B cell (primary cell): ENCODE data around the gene XRCC1. TPM values are rescaled to one million over a fixed set of nuclear protein-coding genes. Genes with fewer than 3 reads are reported as not detected.
A peak's percentile ranks its signal among the peaks of the same experiment; 100 is the strongest.
"Not testable (repeated sequence)": the region's sequence is repeated elsewhere in the genome, so short reads cannot be mapped to it uniquely, and the experiment has no call there.

Experiments used
- ATAC-seq: fragments of 200-7000 bp; cut with Tn5 transposase; one replicate; pipeline ENCODE4 v1.10.0; 2021; ENCODE audit warnings: low read depth, mild to moderate bottlenecking, moderate number of reproducible peaks, moderate library complexity
- CTCF ChIA-PET: fragments of 350-600 bp; sonication (Branson Sonifier 250); formaldehyde crosslinking; loops from one replicate; lab custom pipeline; 2021; ENCODE audit warnings: antibody characterized with exemption, inconsistent platforms; lab: Charles Lee
- POLR2A ChIA-PET: fragments of 350-600 bp; sonication (Branson Sonifier 250); formaldehyde crosslinking; loops from one replicate; lab custom pipeline; 2021; ENCODE audit warnings: antibody characterized with exemption; lab: Charles Lee
- DNase-seq: peaks from one replicate; pipeline ENCODE4 v3.0.0; 2013
- H2AFZ ChIP-seq: 2 replicates; pipeline ENCODE4 v1.6.1; 2012; ENCODE audit warnings: mild to moderate bottlenecking, low read depth, low read length; ENCODE audit not compliant: insufficient read depth, poor library complexity, severe bottlenecking
- H3K27ac ChIP-seq, 2 donors: 1 replicate in 1 of 2; 2 replicates in 1 of 2; pipeline ENCODE4 v1.5.1; 2012 to 2013; ENCODE audit warnings: low read length in 2 of 2, mild to moderate bottlenecking in 2 of 2, moderate library complexity in 1 of 2
- H3K27me3 ChIP-seq, 4 experiments: fragments of 200-600 bp in 1 of 4; sonication (generic) in 1 of 4; replicated peaks in 1 of 4; 1 replicate in 2 of 4; 2 replicates in 2 of 4; pipeline versions ENCODE4 v1.6.1 to v1.7.0; 2013 to 2016; ENCODE audit warnings: low read length in 3 of 4, mild to moderate bottlenecking in 2 of 4, mixed read lengths in 1 of 4, moderate library complexity in 1 of 4; ENCODE audit not compliant: insufficient read depth in 4 of 4, control insufficient read depth in 3 of 4; ENCODE audit errors: control extremely low read depth in 1 of 4
- H3K36me3 ChIP-seq, 2 experiments: replicated peaks in 1 of 2; 1 replicate in 1 of 2; 2 replicates in 1 of 2; pipeline versions ENCODE4 v1.6.1 to v1.7.1; 2013; ENCODE audit warnings: low read length in 1 of 2; ENCODE audit not compliant: insufficient read depth in 2 of 2, control insufficient read depth in 1 of 2; ENCODE audit errors: control extremely low read depth in 1 of 2, extremely low read depth in 1 of 2
- H3K4me1 ChIP-seq, 2 donors: fragments of 200-600 bp in 1 of 2; sonication (generic) in 1 of 2; 1 replicate in 1 of 2; 2 replicates in 1 of 2; pipeline versions ENCODE4 v1.5.1 to v1.6.1; 2013 to 2017; ENCODE audit warnings: low read length in 2 of 2; ENCODE audit not compliant: control insufficient read depth in 2 of 2, insufficient read depth in 2 of 2
- H3K4me2 ChIP-seq: replicated peaks from 2 replicates; pipeline ENCODE3; 2012; ENCODE audit warnings: mild to moderate bottlenecking, low read depth, low read length; ENCODE audit not compliant: poor library complexity, severe bottlenecking
- H3K4me3 ChIP-seq, 5 experiments: fragments of 200-600 bp in 1 of 5; sonication (generic) in 1 of 5; 1 replicate in 3 of 5; 2 replicates in 2 of 5; pipeline versions ENCODE4 v1.5.1 to v1.7.0; 2011 to 2016; ENCODE audit warnings: low read length in 4 of 5, mild to moderate bottlenecking in 4 of 5, low read depth in 2 of 5, control low read depth in 1 of 5, moderate library complexity in 1 of 5; ENCODE audit not compliant: insufficient read depth in 1 of 5; ENCODE audit errors: control extremely low read depth in 1 of 5, extremely low read depth in 1 of 5
- H3K79me2 ChIP-seq: fragments of 200-600 bp; sonication (generic); one replicate; pipeline ENCODE4 v1.6.0; 2016; ENCODE audit warnings: low read length; ENCODE audit not compliant: control insufficient read depth, insufficient read depth
- H3K9ac ChIP-seq: fragments of 200-600 bp; sonication (generic); 2 replicates; pipeline ENCODE4 v1.6.1; 2017; ENCODE audit warnings: mild to moderate bottlenecking, low read length, moderate library complexity
- H3K9me3 ChIP-seq, 3 donors: one replicate each; pipeline versions ENCODE4 v1.6.1 to v1.7.1; 2013; ENCODE audit warnings: low read length in 2 of 3; ENCODE audit not compliant: control insufficient read depth in 2 of 3, insufficient read depth in 1 of 3; ENCODE audit errors: control extremely low read depth in 1 of 3
- H4K20me1 ChIP-seq: 2 replicates; pipeline ENCODE4 v1.6.0; 2012; ENCODE audit warnings: mild to moderate bottlenecking, low read length; ENCODE audit not compliant: insufficient read depth, control insufficient read depth, poor library complexity, severe bottlenecking
- H3K27ac Mint-ChIP-seq: one replicate; pipeline ENCODE4 v1.8.0; 2021; ENCODE audit warnings: mixed read lengths
- H3K27me3 Mint-ChIP-seq: one replicate; pipeline ENCODE4 v1.8.0; 2021; ENCODE audit warnings: mixed read lengths
- H3K4me1 Mint-ChIP-seq: one replicate; pipeline ENCODE4 v1.8.0; 2021; ENCODE audit warnings: mixed read lengths
- H3K4me3 Mint-ChIP-seq: one replicate; pipeline ENCODE4 v1.8.0; 2021; ENCODE audit warnings: mixed read lengths
- H3K9me3 Mint-ChIP-seq: one replicate; pipeline ENCODE4 v1.8.0; 2022; ENCODE audit warnings: mixed read lengths; ENCODE audit not compliant: insufficient read depth
- EZH2 ChIP-seq: IDR thresholded peaks from 2 replicates; pipeline ENCODE4 v1.6.1; 2012; ENCODE audit warnings: borderline replicate concordance, low read depth, mild to moderate bottlenecking, moderate library complexity, low read length; ENCODE audit not compliant: insufficient read depth, poor library complexity, severe bottlenecking
- WGBS: methylation state at CpG from one replicate; pipeline ENCODE4 v1.1.5; 2013; ENCODE audit warnings: missing lambda C conversion rate; ENCODE audit not compliant: insufficient coverage; 5-methylcytosine and 5-hydroxymethylcytosine counted together
- intact Hi-C: fragments of 100-400 bp; cut with micrococcal nuclease; formaldehyde crosslinking; loops from one replicate; pipeline ENCODE4 v1.10.0; 2022
- polyA plus RNA-seq: library from polyadenylated mRNA; depleted of rRNA; stranded (reverse); fragments of >200 nt; gene quantifications from 2 replicates; pipeline ENCODE4 v1.2.3, GENCODE V29; 2012
- total RNA-seq, 2 donors: library from RNA; stranded (reverse); fragments of 120-200 nt in 1 of 2; gene quantifications; 1 replicate in 1 of 2; 2 replicates in 1 of 2; pipeline versions ENCODE4 v1.2.3 to v1.2.4, GENCODE V29; 2013 to 2022
- TF ChIP-seq, protein P1 (sequence below): fragments of 200-600 bp; IDR thresholded peaks from one replicate; pipeline ENCODE4 v1.8.0; 2022; ENCODE audit warnings: antibody characterized with exemption, mild to moderate bottlenecking

Gene XRCC1
- total and polyA plus RNA-seq, 2 donors (not counting 1 experiment from before 2014, with no cell fraction given) = 34.6 to 38.2 TPM

GRCh38 chr19:43524922-43525835 is 50.1 kb downstream of the XRCC1 start:
- Histone ChIP-seq H2AFZ (peak overlapping the region; percentile 95), H3K9ac (peak overlapping the region; percentile 80)
- WGBS = 2% methylated on average over 11 of the region's 12 CpGs

GRCh38 chr19:43523696-43524095 is 51.6 kb downstream of the XRCC1 start:
- H3K4me3 ChIP-seq, H3K27ac ChIP-seq, H3K4me3 Mint-ChIP-seq, H4K20me1 ChIP-seq, H3K9ac ChIP-seq, intact Hi-C loops, H3K27me3 Mint-ChIP-seq, H3K9me3 ChIP-seq, H3K27ac Mint-ChIP-seq, H3K9me3 Mint-ChIP-seq, H3K36me3 ChIP-seq, H3K27me3 ChIP-seq, H3K4me2 ChIP-seq, ATAC-seq, H2AFZ ChIP-seq, DNase-seq: not testable (repeated sequence)
- H3K4me1 Mint-ChIP-seq = peaks cover 35% of the 10 kb centered on the region
- 100% methylated on average over 6 of the region's 8 CpGs for WGBS
- ChIA-PET CTCF (interaction anchor here (0.7 to 14.1 kb wide), 7 partner anchors 9 to 91 kb away, joined by 3 to 644 read pairs (median 6); partner anchors contain the start of genes PHLDB3 and ZNF575), POLR2A (interaction anchor here (1.7 kb wide), 1 partner anchor 9 kb away, joined by 3 read pairs; no protein-coding TSS in a partner anchor)
- Histone ChIP-seq H3K4me1 (peaks cover 27 to 40% of the 10 kb centered on the region in 2 donors), H3K79me2 (peaks cover 11% of the 10 kb centered on the region)

More at GRCh38 chr19:43524922-43525835, 50.1 kb downstream of the XRCC1 start:
- H3K27ac Mint-ChIP-seq = peak overlapping the region; percentile 37
- no peaks in the 10 kb centered on the region for H3K9me3 ChIP-seq
- intact Hi-C loops = no loop called here
- TF ChIP-seq, protein P1, sequence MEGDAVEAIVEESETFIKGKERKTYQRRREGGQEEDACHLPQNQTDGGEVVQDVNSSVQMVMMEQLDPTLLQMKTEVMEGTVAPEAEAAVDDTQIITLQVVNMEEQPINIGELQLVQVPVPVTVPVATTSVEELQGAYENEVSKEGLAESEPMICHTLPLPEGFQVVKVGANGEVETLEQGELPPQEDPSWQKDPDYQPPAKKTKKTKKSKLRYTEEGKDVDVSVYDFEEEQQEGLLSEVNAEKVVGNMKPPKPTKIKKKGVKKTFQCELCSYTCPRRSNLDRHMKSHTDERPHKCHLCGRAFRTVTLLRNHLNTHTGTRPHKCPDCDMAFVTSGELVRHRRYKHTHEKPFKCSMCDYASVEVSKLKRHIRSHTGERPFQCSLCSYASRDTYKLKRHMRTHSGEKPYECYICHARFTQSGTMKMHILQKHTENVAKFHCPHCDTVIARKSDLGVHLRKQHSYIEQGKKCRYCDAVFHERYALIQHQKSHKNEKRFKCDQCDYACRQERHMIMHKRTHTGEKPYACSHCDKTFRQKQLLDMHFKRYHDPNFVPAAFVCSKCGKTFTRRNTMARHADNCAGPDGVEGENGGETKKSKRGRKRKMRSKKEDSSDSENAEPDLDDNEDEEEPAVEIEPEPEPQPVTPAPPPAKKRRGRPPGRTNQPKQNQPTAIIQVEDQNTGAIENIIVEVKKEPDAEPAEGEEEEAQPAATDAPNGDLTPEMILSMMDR = no peak
- no peak for TF ChIP-seq EZH2
- H3K79me2 ChIP-seq = peaks cover 11% of the 10 kb centered on the region
- no peaks in the 10 kb centered on the region for H3K27me3 Mint-ChIP-seq
- H3K27me3 ChIP-seq = no peaks in the 10 kb centered on the region
- no peaks in the 10 kb centered on the region for H3K9me3 Mint-ChIP-seq
- ChIA-PET CTCF (interaction anchor here (0.6 to 14.1 kb wide), 9 partner anchors 8 to 200 kb away, joined by 3 to 644 read pairs (median 4); partner anchors contain the start of genes PHLDB3 and ZNF575), POLR2A (interaction anchor here (0.7 to 1.7 kb wide), 4 partner anchors 7 to 1581 kb away, joined by 3 to 7 read pairs (median 5); no protein-coding TSS in a partner anchor)
- ATAC-seq (peak; percentile 32), DNase-seq (peak; percentile 49)
- peaks cover 29% of the 10 kb centered on the region for H3K4me1 Mint-ChIP-seq
- H3K4me3 ChIP-seq = peak overlapping the region in 4 of 5 experiments; percentile 59 to 78 (median 73)
- H3K4me3 Mint-ChIP-seq = peak overlapping the region; percentile 98
- H4K20me1 ChIP-seq = no peaks in the 10 kb centered on the region
- peaks cover 19 to 30% of the 10 kb centered on the region in 2 donors for H3K4me1 ChIP-seq
- H3K36me3 ChIP-seq = no peaks in the 10 kb centered on the region
- H3K4me2 ChIP-seq = peak overlapping the region; percentile 92
- peak overlapping the region in 1 of 2 donors; percentile 63 for H3K27ac ChIP-seq
